Spinal cord (tissue), 10 donors: ENCODE data around the gene ZNHIT3. TPM values are rescaled to one million over a fixed set of nuclear protein-coding genes. Genes with fewer than 3 reads are reported as not detected.
"Not testable (repeated sequence)": the region's sequence is repeated elsewhere in the genome, so short reads cannot be mapped to it uniquely, and the experiment has no call there.

ENCODE experiments used
- DNase-seq, 6 donors: peaks; one replicate each; pipeline versions ENCODE4 v3.0.0 to v3.0.0-alpha.2; 2013 to 2015; ENCODE audit warnings: low spot score in 6 of 6, low read depth in 4 of 6
- H3K27ac ChIP-seq: one replicate; pipeline ENCODE4 v1.5.1; 2013; ENCODE audit warnings: low read depth, low read length, control low read depth
- H3K27me3 ChIP-seq: one replicate; pipeline ENCODE4 v1.6.1; 2013; ENCODE audit warnings: low read length; ENCODE audit not compliant: control insufficient read depth, insufficient read depth
- H3K36me3 ChIP-seq: one replicate; pipeline ENCODE4 v1.6.1; 2013; ENCODE audit warnings: low read length; ENCODE audit not compliant: control insufficient read depth, insufficient read depth
- H3K4me1 ChIP-seq: one replicate; pipeline ENCODE4 v1.6.1; 2013; ENCODE audit warnings: low read length; ENCODE audit not compliant: control insufficient read depth, insufficient read depth
- H3K4me3 ChIP-seq: one replicate; pipeline ENCODE4 v1.5.1; 2013; ENCODE audit warnings: low read depth, low read length, control low read depth
- H3K9me3 ChIP-seq: one replicate; pipeline ENCODE4 v1.6.1; 2013; ENCODE audit warnings: low read length; ENCODE audit not compliant: control insufficient read depth, insufficient read depth
- WGBS: methylation state at CpG from one replicate; pipeline ENCODE4 v1.1.5; 2013; ENCODE audit warnings: missing lambda C conversion rate; ENCODE audit not compliant: insufficient coverage; 5-methylcytosine and 5-hydroxymethylcytosine counted together
- polyA plus RNA-seq, 2 donors: library from polyadenylated mRNA; unstranded; fragments of 120-200 nt; gene quantifications; one replicate each; pipeline ENCODE4 v1.2.1, GENCODE V29; 2013; ENCODE audit not compliant: insufficient read length in 2 of 2
- total RNA-seq, 2 donors: library from RNA; depleted of rRNA in 1 of 2; stranded (reverse); fragments of 120-200 nt in 1 of 2; fragments of >200 nt in 1 of 2; gene quantifications; one replicate each; pipeline versions ENCODE4 v1.2.3 to v1.2.4, GENCODE V29; 2013 to 2014
- donor health status: healthy.

Gene ZNHIT3
- total and polyA plus RNA-seq, 4 donors, result 35.2 to 73.6 (median 63.7) TPM

DNA sequence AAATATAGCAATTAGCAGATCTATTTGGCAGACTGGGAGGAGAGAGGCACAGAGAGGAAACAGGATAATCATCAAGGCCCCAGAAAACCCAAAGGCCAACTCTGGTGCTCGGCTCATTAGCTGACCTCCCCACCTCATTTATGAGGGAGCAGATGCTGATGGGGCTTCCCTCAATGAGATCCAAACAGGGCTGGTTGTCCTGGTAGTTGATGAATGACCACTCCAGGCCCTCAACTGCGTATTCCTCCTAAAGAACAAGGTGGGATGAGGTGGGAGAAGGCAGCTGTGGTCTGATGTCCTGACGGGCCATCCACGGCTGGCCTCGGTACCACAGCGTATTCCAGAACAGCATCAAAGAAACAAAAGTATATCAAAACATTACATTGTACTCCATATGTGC lies 20.8 kb downstream of the ZNHIT3 start:
- no CpG with 5 or more reads among the region's 6 CpGs for WGBS
- Histone ChIP-seq H3K4me1 (no peaks in the 10 kb centered on the region), H3K36me3 (peaks cover 67% of the 10 kb centered on the region), H3K27ac (no peak overlapping the region), H3K9me3 (no peaks in the 10 kb centered on the region), H3K4me3 (no peak overlapping the region), H3K27me3 (no peaks in the 10 kb centered on the region)
- no peak for DNase-seq

GRCh38 chr17:36508439-36508838 lies 22.0 kb downstream of the ZNHIT3 start:
- no CpG with 5 or more reads among the region's 2 CpGs for WGBS
- not testable (repeated sequence) for H3K4me1 ChIP-seq, H3K27me3 ChIP-seq, H3K4me3 ChIP-seq, H3K27ac ChIP-seq, DNase-seq, H3K9me3 ChIP-seq
- peaks cover 66% of the 10 kb centered on the region for H3K36me3 ChIP-seq

- Histone ChIP-seq H3K36me3 (peaks cover 60% of the 10 kb centered on the region), H3K9me3 (no peaks in the 10 kb centered on the region), H3K27ac (no peak overlapping the region), H3K4me1 (no peaks in the 10 kb centered on the region), H3K4me3 (no peak overlapping the region), H3K27me3 (no peaks in the 10 kb centered on the region)
- WGBS, result 92% methylated on average over 7 of the region's 9 CpGs
- no peak for DNase-seq
These were observed 22.9 kb downstream of the ZNHIT3 start for GRCh38 chr17:36509272-36509985.

DNA sequence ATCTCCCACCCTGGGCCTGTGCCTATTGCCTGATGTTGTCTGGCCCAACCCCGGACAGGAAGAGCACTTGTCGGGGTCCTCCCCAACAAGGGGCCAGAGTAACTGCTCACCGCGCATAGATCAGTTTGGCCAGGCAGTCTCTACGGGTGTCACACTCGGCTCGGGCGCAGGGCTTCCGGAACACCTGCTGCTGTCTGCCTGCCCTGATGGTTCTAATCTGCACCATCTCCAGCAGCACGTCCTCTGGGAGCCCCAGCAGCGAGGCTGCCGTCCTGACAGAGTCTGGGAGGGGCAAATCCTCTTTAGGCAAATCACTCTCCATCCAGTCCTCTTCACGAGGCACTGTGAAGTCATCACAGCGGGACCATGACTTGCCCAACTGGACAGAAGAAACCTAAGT lies 24.2 kb downstream of the ZNHIT3 start:
- Histone ChIP-seq H3K9me3 (no peaks in the 10 kb centered on the region), H3K36me3 (peaks cover 57% of the 10 kb centered on the region)

DNA sequence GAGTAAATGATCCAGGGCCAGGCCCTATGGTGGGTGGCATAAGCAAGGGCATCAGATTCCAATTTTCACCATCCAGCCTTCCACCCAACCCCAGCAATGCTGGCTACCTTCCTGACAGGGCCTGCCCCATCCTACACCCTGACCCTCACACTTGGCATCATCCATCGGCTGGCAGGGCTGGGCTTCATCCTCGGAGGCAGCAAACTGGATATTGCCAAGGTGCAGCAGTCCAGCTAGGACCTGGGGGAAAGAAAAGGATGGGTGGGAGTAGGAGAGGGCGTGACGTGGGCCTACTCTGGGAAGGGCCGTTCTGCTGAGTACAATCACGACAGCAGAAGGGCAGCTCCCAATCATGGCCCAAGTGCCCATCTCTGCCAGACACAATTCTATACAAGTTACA lies 24.7 kb downstream of the ZNHIT3 start:
- DNase-seq, result no peak
- Histone ChIP-seq H3K9me3 (no peaks in the 10 kb centered on the region), H3K27me3 (no peaks in the 10 kb centered on the region), H3K4me3 (no peak overlapping the region), H3K4me1 (no peaks in the 10 kb centered on the region), H3K36me3 (peaks cover 52% of the 10 kb centered on the region), H3K27ac (no peak overlapping the region)
- WGBS, result 96% methylated on average over 4 of the region's 6 CpGs

More for the DNA sequence above, 24.2 kb downstream of the ZNHIT3 start:
- Histone ChIP-seq H3K4me3 (no peak overlapping the region), H3K27ac (no peak overlapping the region), H3K27me3 (no peaks in the 10 kb centered on the region), H3K4me1 (no peaks in the 10 kb centered on the region)
- DNase-seq, result no peak
- 91% methylated on average over 14 of the region's 14 CpGs for WGBS

GRCh38 chr17:36512641-36513040 lies 26.2 kb downstream of the ZNHIT3 start:
- Histone ChIP-seq H3K27ac (no peak overlapping the region), H3K36me3 (peaks cover 43% of the 10 kb centered on the region), H3K4me3 (no peak overlapping the region), H3K27me3 (no peaks in the 10 kb centered on the region), H3K9me3 (no peaks in the 10 kb centered on the region), H3K4me1 (no peaks in the 10 kb centered on the region)
- WGBS, result 100% methylated on average over 3 of the region's 5 CpGs
- DNase-seq, result no peak

DNA sequence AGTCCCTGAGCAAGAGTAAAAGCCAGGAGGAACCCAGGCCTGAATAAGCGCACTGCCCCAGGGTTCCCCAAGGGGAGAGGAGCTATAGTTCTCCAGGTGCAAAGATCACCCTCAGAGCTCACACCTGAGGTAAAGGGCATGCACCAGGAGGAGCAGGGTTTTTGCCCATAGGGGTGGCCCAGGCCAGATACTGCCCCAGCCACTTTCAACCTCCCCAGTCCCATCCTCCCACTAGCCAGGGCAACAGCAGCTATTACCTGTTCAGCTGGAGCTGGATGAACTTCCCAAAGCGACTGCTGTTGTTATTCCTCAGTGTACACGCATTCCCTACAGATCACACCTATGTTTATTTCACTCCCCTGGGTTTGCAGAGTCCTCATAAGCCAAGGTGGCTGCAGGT lies 28.4 kb downstream of the ZNHIT3 start:
- Histone ChIP-seq H3K4me3 (no peak overlapping the region), H3K4me1 (no peaks in the 10 kb centered on the region), H3K9me3 (no peaks in the 10 kb centered on the region), H3K36me3 (peaks cover 41% of the 10 kb centered on the region), H3K27me3 (no peaks in the 10 kb centered on the region), H3K27ac (no peak overlapping the region)
- no peak for DNase-seq
- WGBS, result 100% methylated on average over 3 of the region's 3 CpGs

GRCh38 chr17:36515837-36516236 lies 29.4 kb downstream of the ZNHIT3 start:
- 79% methylated on average over 2 of the region's 4 CpGs for WGBS
- no peak for DNase-seq
- Histone ChIP-seq H3K27me3 (no peaks in the 10 kb centered on the region), H3K4me3 (no peak overlapping the region), H3K9me3 (no peaks in the 10 kb centered on the region), H3K36me3 (peaks cover 35% of the 10 kb centered on the region), H3K4me1 (no peaks in the 10 kb centered on the region), H3K27ac (no peak overlapping the region)

- peak in 1 of 6 donors; percentile 7 for DNase-seq
- WGBS, result no CpG with 5 or more reads among the region's 2 CpGs
- Histone ChIP-seq H3K36me3 (peaks cover 31% of the 10 kb centered on the region), H3K27ac (no peak overlapping the region), H3K4me1 (no peaks in the 10 kb centered on the region), H3K9me3 (no peaks in the 10 kb centered on the region), H3K27me3 (no peaks in the 10 kb centered on the region), H3K4me3 (no peak overlapping the region)
These were observed 36.6 kb downstream of the ZNHIT3 start for GRCh38 chr17:36523113-36523512.

GRCh38 chr17:36524428-36524876 lies 38.0 kb downstream of the ZNHIT3 start:
- H3K27ac ChIP-seq, result no peak overlapping the region
- H3K36me3 ChIP-seq, result peaks cover 32% of the 10 kb centered on the region
- H3K4me3 ChIP-seq, result no peak overlapping the region
- WGBS, result 100% methylated on average over 4 of the region's 4 CpGs
- no peaks in the 10 kb centered on the region for H3K27me3 ChIP-seq
- no peaks in the 10 kb centered on the region for H3K9me3 ChIP-seq
- DNase-seq, result no peak
- H3K4me1 ChIP-seq, result no peaks in the 10 kb centered on the region
